ENCODE results near the gene CD3E.

GRCh38 chr11:118364956-118365615, 60.6 kb downstream of the CD3E start:
- TF ChIP-seq POLR2A (IDR thresholded peaks at IDR 0.05; ENCODE audit: low read depth, low read length) (no peak), POLR2AphosphoS5 (IDR thresholded peaks at IDR 0.05; ENCODE audit: low read depth, low read length) (no peak), TAF1 (IDR thresholded peaks at IDR 0.05; ENCODE audit: low read depth, low read length) (no peak), POU2F2 (IDR thresholded peaks at IDR 0.05; ENCODE audit: low read depth, low read length) (no peak), PAX5 (IDR thresholded peaks at IDR 0.05; ENCODE audit: insufficient read depth, low read length, severe bottlenecking) (no peak)

All from GM12891 (cell line).